Uterus (tissue), 4 donors: Measurements from ENCODE around the gene PABPC1L. TPM values are rescaled to one million over a fixed set of nuclear protein-coding genes. Genes with fewer than 3 reads are reported as not detected.

Experiments used
- DNase-seq, 2 donors: peaks; one replicate each; pipeline ENCODE4 v3.0.0-alpha.2; 2019 to 2020
- H3K27ac ChIP-seq, 2 donors: fragments of 200-600 bp; sonication (generic); 1 replicate in 1 of 2; 2 replicates in 1 of 2; pipeline ENCODE4 v1.5.1; 2016 to 2018
- H3K27me3 ChIP-seq, 2 donors: fragments of 200-600 bp; sonication (generic); one replicate each; pipeline ENCODE4 v1.5.1; 2018 to 2019; ENCODE audit warnings: control low read depth in 1 of 2
- H3K36me3 ChIP-seq, 2 donors: fragments of 200-600 bp; sonication (generic); one replicate each; pipeline ENCODE4 v1.5.1; 2019; ENCODE audit warnings: control low read depth in 1 of 2
- H3K4me1 ChIP-seq, 2 donors: fragments of 200-600 bp; sonication (generic); one replicate each; pipeline ENCODE4 v1.5.1; 2018 to 2019; ENCODE audit warnings: control low read depth in 1 of 2
- H3K4me3 ChIP-seq, 2 donors: fragments of 200-600 bp; sonication (generic); 1 replicate in 1 of 2; 2 replicates in 1 of 2; pipeline ENCODE4 v1.5.1; 2018 to 2019; ENCODE audit warnings: mild to moderate bottlenecking in 1 of 2
- H3K9me3 ChIP-seq, 2 donors: fragments of 200-600 bp; sonication (generic); one replicate each; pipeline ENCODE4 v1.5.1; 2019; ENCODE audit warnings: control low read depth in 1 of 2
- POLR2A ChIP-seq, 2 donors: fragments of 450-650 bp; IDR thresholded peaks; one replicate each; pipeline ENCODE4 v1.6.1; 2016; ENCODE audit warnings: antibody characterized with exemption in 2 of 2, mild to moderate bottlenecking in 1 of 2, moderate library complexity in 1 of 2
- intact Hi-C: fragments of 100-400 bp; cut with DNase I; formaldehyde crosslinking; loops from one replicate; pipeline ENCODE4 v1.15.1; 2023; ENCODE audit warnings: low total_unique reads
- total RNA-seq, 4 donors: library from RNA; depleted of rRNA in 3 of 4; stranded (reverse); fragments of >200 nt in 3 of 4; gene quantifications; one replicate each; pipeline versions ENCODE4 v1.1.0 to v1.2.4, GENCODE V29; 2014 to 2023
- TF ChIP-seq, protein P1 (sequence below), 4 experiments: fragments of 200-600 bp in 2 of 4; fragments of 450-650 bp in 2 of 4; sonication (generic) in 2 of 4; IDR thresholded peaks; one replicate each; pipeline ENCODE4 v1.5.1; 2016 to 2019; ENCODE audit warnings: antibody characterized with exemption in 4 of 4, mild to moderate bottlenecking in 2 of 4, moderate library complexity in 1 of 4
- donor health status: DM: yes; HTN: yes; CAD: no.

PABPC1L gene
- total RNA-seq, 4 donors from 2014 or later, result 0.59 to 17.3 (median 12.9) TPM; not detected in 1

DNA sequence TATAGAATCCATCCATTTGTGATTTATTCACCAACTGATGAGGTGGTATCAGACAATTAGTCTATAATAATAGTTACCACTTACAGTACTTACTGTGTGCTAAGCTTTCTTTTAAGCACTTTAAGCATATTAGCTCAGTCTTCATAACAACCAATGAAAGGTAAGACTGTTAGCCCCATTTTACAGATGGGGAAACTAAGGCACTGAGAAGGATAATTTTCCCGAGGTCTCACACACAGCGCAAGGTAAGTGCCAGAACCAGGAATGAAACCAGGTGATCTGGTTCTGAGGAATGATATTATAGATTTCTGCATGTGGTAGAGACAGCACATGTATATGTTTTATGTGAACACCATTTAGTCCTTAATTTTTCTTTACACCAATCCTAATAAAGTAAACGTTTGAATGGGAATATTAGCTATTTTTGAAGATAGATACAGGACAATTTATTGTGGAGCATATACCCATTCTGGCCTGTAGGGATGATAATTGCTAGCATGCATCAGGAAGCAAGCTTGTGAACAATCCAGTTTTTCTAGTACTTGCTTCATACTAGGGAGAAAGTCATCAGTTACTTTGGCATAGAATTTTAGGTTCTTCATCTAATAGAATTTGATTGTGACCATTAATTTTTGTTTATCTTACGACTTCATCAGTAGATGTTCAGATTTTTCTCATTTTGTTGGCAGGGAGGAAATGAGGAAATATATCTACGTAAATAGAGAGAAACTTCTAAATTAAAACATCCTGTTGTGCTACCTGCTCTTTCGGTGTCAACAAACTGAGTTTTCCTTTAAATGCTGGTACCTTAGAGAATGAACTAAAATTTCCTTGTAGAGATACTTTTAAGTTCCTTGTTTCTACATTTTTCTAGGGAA is 21.4 kb upstream of the PABPC1L start:
- no peak for DNase-seq
- Histone ChIP-seq H3K4me1 (peaks cover 0 to 16% of the 10 kb centered on the region in 2 donors), H3K27ac (no peak overlapping the region)

DNA sequence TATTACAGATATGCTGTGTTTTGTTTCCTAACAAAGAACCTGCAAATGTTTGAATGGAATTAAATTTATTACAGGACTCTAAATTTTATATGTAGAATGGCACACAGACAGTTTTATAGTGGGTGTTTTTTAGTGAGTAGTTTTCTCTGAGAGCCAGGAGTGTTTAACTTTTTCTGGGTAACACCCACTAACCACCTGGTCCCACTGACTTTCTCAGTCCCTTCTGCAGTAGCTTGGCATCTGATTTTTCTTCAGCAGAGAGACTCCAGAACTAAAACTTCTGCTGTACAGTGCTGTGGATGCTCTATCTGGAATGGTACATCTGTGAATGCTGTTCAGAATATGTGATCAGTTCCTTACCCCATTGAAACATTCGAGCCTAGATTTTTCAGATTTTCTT is 18.0 kb upstream of the PABPC1L start:
- Histone ChIP-seq H3K27ac (no peak overlapping the region), H3K27me3 (no peaks in the 10 kb centered on the region), H3K9me3 (no peaks in the 10 kb centered on the region), H3K36me3 (no peaks in the 10 kb centered on the region), H3K4me3 (no peak overlapping the region), H3K4me1 (peaks cover 5 to 16% of the 10 kb centered on the region in 2 donors)
- DNase-seq, result no peak
- TF ChIP-seq, protein P1, sequence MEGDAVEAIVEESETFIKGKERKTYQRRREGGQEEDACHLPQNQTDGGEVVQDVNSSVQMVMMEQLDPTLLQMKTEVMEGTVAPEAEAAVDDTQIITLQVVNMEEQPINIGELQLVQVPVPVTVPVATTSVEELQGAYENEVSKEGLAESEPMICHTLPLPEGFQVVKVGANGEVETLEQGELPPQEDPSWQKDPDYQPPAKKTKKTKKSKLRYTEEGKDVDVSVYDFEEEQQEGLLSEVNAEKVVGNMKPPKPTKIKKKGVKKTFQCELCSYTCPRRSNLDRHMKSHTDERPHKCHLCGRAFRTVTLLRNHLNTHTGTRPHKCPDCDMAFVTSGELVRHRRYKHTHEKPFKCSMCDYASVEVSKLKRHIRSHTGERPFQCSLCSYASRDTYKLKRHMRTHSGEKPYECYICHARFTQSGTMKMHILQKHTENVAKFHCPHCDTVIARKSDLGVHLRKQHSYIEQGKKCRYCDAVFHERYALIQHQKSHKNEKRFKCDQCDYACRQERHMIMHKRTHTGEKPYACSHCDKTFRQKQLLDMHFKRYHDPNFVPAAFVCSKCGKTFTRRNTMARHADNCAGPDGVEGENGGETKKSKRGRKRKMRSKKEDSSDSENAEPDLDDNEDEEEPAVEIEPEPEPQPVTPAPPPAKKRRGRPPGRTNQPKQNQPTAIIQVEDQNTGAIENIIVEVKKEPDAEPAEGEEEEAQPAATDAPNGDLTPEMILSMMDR (IDR thresholded peaks at IDR 0.05), result no peak
- TF ChIP-seq POLR2A (IDR thresholded peaks at IDR 0.05), result no peak
- intact Hi-C loops, result no loop called here

More for the DNA sequence above, 21.4 kb upstream of the PABPC1L start:
- no peaks in the 10 kb centered on the region for H3K36me3 ChIP-seq
- intact Hi-C loops, result loop anchor here (10.0 kb wide), 1 partner anchor 76 kb away; the partner anchor contains the start of genes STK4 and TOMM34
- TF ChIP-seq, protein P1 (IDR thresholded peaks at IDR 0.05), result peak in 1 of 4 experiments; percentile 29
- no peak for TF ChIP-seq POLR2A (IDR thresholded peaks at IDR 0.05)
- H3K4me3 ChIP-seq, result no peak overlapping the region
- no peaks in the 10 kb centered on the region for H3K27me3 ChIP-seq
- no peaks in the 10 kb centered on the region for H3K9me3 ChIP-seq

DNA sequence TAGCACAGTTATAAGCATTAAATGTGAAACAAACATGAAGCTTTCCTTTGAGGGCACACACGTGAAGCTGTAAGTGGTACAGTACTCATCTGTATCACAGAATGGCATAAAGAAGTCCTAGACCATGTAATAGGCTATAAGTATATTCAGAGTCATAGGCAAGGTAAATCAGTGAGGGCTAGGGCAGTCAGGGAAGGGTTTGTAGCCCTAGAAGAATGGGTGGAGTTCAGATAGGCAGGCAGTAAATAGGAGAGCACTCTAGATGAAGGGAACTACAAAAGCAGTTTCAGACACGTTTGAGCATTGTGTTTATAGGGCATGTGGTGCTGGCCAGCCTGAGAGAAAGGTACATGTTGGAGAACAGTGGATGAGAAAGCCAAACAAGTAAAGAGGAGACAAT is 14.9 kb upstream of the PABPC1L start:
- Histone ChIP-seq H3K27ac (no peak overlapping the region), H3K36me3 (no peaks in the 10 kb centered on the region), H3K9me3 (no peaks in the 10 kb centered on the region), H3K27me3 (no peaks in the 10 kb centered on the region), H3K4me3 (no peak overlapping the region), H3K4me1 (peaks cover 5 to 9% of the 10 kb centered on the region in 2 donors)
- intact Hi-C loops, result no loop called here
- TF ChIP-seq POLR2A (IDR thresholded peaks at IDR 0.05), result no peak
- TF ChIP-seq, protein P1 (IDR thresholded peaks at IDR 0.05), result no peak
- DNase-seq, result no peak

DNA sequence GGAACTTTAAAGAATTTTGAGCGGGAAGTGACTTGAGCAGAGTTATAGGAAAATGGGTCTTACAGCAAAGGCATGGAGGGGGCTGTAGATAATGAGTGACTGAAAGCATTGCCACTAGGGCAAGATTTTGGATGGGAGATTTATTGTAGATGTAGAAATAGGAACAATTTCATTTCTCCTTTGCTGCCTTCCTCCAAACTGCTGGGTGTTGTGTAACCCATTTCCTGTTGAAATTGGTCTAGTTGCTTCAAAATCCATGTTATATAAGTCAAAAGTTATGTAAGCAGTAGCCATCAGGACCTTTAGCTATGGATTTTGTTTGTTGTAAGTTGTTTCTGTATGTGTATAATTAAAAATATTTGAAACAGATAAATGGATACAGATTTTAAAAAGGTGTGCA is 13.3 kb upstream of the PABPC1L start:
- Histone ChIP-seq H3K9me3 (no peaks in the 10 kb centered on the region), H3K27ac (no peak overlapping the region), H3K4me1 (peaks cover 0 to 5% of the 10 kb centered on the region in 2 donors), H3K4me3 (no peak overlapping the region), H3K27me3 (no peaks in the 10 kb centered on the region), H3K36me3 (no peaks in the 10 kb centered on the region)
- DNase-seq, result no peak
- TF ChIP-seq POLR2A (IDR thresholded peaks at IDR 0.05), result no peak
- TF ChIP-seq, protein P1 (IDR thresholded peaks at IDR 0.05), result no peak
- intact Hi-C loops, result no loop called here

DNA sequence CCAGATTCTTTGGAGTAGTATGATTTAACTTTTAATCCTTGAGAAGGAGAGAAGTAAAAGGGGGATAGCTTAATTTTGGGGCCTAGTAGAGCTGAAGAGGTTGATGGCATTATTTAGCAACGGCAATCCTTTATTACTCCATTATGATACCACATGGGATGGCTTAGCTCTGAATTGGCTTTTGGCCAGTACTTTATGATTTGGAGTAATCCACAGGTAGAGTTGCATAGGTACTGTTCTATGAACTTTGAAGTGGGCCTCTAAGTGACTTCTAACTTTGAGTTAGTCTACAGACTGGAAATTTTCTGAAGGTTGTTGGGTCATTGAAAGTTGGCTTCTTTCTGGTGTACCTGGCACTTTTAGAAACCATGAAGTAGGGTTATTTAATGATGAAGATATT is 12.7 kb upstream of the PABPC1L start:
- Histone ChIP-seq H3K4me1 (peaks cover 0 to 5% of the 10 kb centered on the region in 2 donors), H3K36me3 (no peaks in the 10 kb centered on the region), H3K4me3 (no peak overlapping the region), H3K27ac (no peak overlapping the region), H3K27me3 (no peaks in the 10 kb centered on the region), H3K9me3 (no peaks in the 10 kb centered on the region)
- no peak for DNase-seq
- intact Hi-C loops, result no loop called here
- TF ChIP-seq POLR2A (IDR thresholded peaks at IDR 0.05), result no peak
- TF ChIP-seq, protein P1 (IDR thresholded peaks at IDR 0.05), result no peak
